Neural crest cell (in vitro differentiated cells): ENCODE measurements around the gene TMEM97. TPM values are rescaled to one million over a fixed set of nuclear protein-coding genes. Genes with fewer than 3 reads are reported as not detected.

ENCODE experiments used
- DNase-seq: peaks from one replicate; pipeline ENCODE4 v3.0.0; 2021; ENCODE audit warnings: low read depth, mixed read lengths, low spot score
- H3K27ac Mint-ChIP-seq: one replicate; pipeline ENCODE4 v1.8.0; 2021; ENCODE audit warnings: mild to moderate bottlenecking, mixed read lengths; ENCODE audit not compliant: unreplicated experiment
- H3K27me3 Mint-ChIP-seq: 2 replicates; pipeline ENCODE4 v1.8.0; 2021; ENCODE audit warnings: low read depth, mild to moderate bottlenecking, mixed read lengths
- H3K36me3 Mint-ChIP-seq: 2 replicates; pipeline ENCODE4 v1.8.0; 2021; ENCODE audit warnings: low read depth, mild to moderate bottlenecking, mixed read lengths
- H3K4me1 Mint-ChIP-seq: 2 replicates; pipeline ENCODE4 v1.8.0; 2021; ENCODE audit warnings: mixed read lengths
- H3K4me3 Mint-ChIP-seq: one replicate; pipeline ENCODE4 v1.8.0; 2021; ENCODE audit warnings: mild to moderate bottlenecking, mixed read lengths
- H3K9me3 Mint-ChIP-seq: 2 replicates; pipeline ENCODE4 v1.8.0; 2021; ENCODE audit warnings: mixed read lengths
- CTCF ChIP-seq: fragments of 200-600 bp; sonication (generic); conservative IDR thresholded peaks from 2 replicates; pipeline ENCODE4 v1.5.0; 2021; ENCODE audit warnings: antibody characterized with exemption, mild to moderate bottlenecking
- total RNA-seq: library from RNA; stranded (reverse); gene quantifications from 2 replicates; pipeline ENCODE4 v1.2.1, GENCODE V29; 2021

The TMEM97 gene
- total RNA-seq, 1 donor from 2014 or later, result 276 TPM

- peak; percentile 36 for DNase-seq
- Mint-ChIP-seq H3K36me3 (peaks cover 4% of the 10 kb centered on the region), H3K27me3 (no peaks in the 10 kb centered on the region), H3K9me3 (no peaks in the 10 kb centered on the region), H3K4me3 (peak overlapping the region; percentile 94), H3K4me1 (peaks cover 56% of the 10 kb centered on the region), H3K27ac (peak overlapping the region; percentile 97)
- TF ChIP-seq CTCF, result no peak
Measured at GRCh38 chr17:28317966-28318758, 838 bp upstream of the TMEM97 start.

- no peaks in the 10 kb centered on the region for H3K9me3 Mint-ChIP-seq
- DNase-seq, result no peak
- peaks cover 4% of the 10 kb centered on the region for H3K36me3 Mint-ChIP-seq
- no peak for TF ChIP-seq CTCF
- peak overlapping the region; percentile 94 for H3K4me3 Mint-ChIP-seq
- H3K4me1 Mint-ChIP-seq, result peaks cover 58% of the 10 kb centered on the region
- H3K27ac Mint-ChIP-seq, result peak overlapping the region; percentile 96
- no peaks in the 10 kb centered on the region for H3K27me3 Mint-ChIP-seq
Measured at GRCh38 chr17:28319598-28319935, 567 bp downstream of the TMEM97 start.

- no peak for DNase-seq
- no peaks in the 10 kb centered on the region for H3K9me3 Mint-ChIP-seq
- TF ChIP-seq CTCF, result no peak
- H3K27me3 Mint-ChIP-seq, result no peaks in the 10 kb centered on the region
- H3K36me3 Mint-ChIP-seq, result peaks cover 7% of the 10 kb centered on the region
- H3K4me3 Mint-ChIP-seq, result peak overlapping the region; percentile 94
- peak overlapping the region; percentile 96 for H3K27ac Mint-ChIP-seq
- H3K4me1 Mint-ChIP-seq, result peaks cover 67% of the 10 kb centered on the region
Measured at GRCh38 chr17:28320215-28321061, 1.4 kb downstream of the TMEM97 start.

GRCh38 chr17:28324267-28324745 lies 5.3 kb downstream of the TMEM97 start:
- TF ChIP-seq CTCF, result no peak
- peaks cover 52% of the 10 kb centered on the region for H3K4me1 Mint-ChIP-seq
- H3K27ac Mint-ChIP-seq, result no peak overlapping the region
- H3K36me3 Mint-ChIP-seq, result peaks cover 15% of the 10 kb centered on the region
- peak overlapping the region; percentile 27 for H3K4me3 Mint-ChIP-seq
- no peaks in the 10 kb centered on the region for H3K9me3 Mint-ChIP-seq
- no peak for DNase-seq
- H3K27me3 Mint-ChIP-seq, result no peaks in the 10 kb centered on the region

- H3K4me3 Mint-ChIP-seq, result peak overlapping the region; percentile 2
- no peak for TF ChIP-seq CTCF
- no peak for DNase-seq
- peaks cover 15% of the 10 kb centered on the region for H3K36me3 Mint-ChIP-seq
- peaks cover 52% of the 10 kb centered on the region for H3K4me1 Mint-ChIP-seq
- H3K27me3 Mint-ChIP-seq, result no peaks in the 10 kb centered on the region
- peak overlapping the region; percentile 54 for H3K27ac Mint-ChIP-seq
- H3K9me3 Mint-ChIP-seq, result no peaks in the 10 kb centered on the region
Measured at GRCh38 chr17:28324781-28325180, 5.8 kb downstream of the TMEM97 start.
